Stimulated activated CD4-positive, alpha-beta T cell treated with anti-CD3 and anti-CD28 coated beads, Interleukin-2, amount 100 ng/mL, for 48 hours (primary cell): ENCODE data around the gene CLMP.
"Not testable (repeated sequence)": the region's sequence is repeated elsewhere in the genome, so short reads cannot be mapped to it uniquely, and the experiment has no call there.

Experiments
- DNase-seq, 2 donors: peaks; one replicate each; pipeline ENCODE4 v3.0.0-alpha.2; 2020

CLMP gene

DNA sequence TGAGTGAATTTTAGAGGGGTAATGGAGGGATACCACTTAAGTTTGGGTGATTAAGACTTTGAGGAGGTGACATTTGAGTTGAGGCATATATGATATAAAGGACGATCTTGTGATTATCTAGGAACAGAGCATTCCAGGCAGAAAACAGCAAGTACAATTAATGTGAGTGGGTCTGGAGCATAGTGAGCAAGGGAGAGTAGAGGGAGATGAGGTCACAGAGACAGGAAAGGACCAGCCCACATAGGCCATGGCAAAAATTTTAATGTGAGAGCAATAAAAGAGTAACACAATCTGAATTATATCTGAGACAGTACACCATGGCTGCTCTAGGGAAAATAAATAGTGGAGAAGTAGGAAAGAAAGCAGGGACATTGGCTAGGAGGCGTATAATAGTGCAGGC, 118.6 kb downstream of the CLMP start:
- no peak for DNase-seq

DNA sequence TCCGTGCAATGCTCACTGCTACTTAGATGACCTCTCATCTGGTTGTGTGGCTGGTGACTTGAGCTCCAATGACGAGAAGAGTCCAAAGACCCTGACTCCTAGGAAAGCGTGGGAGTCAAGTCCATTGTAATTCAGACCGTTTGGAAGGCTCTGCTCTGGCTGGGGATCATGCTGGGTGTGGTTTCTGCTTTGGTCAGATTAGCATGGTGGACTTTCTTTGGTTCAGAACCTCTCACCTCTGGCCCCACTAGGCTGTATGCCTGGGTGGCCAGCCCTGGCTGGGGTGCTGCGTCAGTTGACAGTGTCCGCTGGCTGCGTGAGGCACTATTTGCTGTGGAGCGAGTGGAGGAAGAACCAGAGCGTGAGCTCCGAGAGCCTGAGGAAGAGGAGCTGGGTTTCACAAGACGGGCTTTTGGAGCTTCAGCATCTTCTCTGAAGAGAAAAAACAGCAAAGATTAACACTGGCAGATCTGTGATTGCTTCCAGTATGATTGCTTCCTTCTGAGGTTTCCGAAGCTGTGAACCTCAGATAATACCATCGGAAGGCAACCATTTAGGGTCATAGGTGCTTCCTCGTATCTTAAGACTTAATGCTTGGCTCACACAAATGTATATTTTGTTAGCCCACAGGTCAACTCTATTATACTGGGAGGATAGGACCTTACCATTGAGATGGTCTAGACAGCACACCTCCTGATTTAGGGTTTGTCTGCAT, 121.5 kb downstream of the CLMP start:
- DNase-seq = no peak

DNA sequence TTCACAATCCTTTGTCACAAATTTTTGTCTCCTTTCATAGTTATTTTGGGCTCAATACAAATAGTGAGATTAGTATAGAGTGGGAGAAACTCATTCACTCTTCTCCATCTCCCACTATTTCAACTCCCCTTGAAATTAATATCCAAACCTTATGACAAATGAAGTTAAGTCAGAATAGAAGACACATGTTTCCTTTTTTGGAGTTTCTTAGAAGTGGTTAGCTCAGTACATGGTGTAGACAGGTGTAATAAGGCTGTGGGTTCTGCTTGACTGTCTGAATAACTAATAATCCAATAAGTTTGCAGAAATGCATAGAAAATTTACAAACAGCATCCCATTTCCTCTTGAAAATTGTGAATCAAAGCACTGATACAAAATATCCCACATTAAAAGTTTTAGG, 122.3 kb downstream of the CLMP start:
- no peak for DNase-seq

DNA sequence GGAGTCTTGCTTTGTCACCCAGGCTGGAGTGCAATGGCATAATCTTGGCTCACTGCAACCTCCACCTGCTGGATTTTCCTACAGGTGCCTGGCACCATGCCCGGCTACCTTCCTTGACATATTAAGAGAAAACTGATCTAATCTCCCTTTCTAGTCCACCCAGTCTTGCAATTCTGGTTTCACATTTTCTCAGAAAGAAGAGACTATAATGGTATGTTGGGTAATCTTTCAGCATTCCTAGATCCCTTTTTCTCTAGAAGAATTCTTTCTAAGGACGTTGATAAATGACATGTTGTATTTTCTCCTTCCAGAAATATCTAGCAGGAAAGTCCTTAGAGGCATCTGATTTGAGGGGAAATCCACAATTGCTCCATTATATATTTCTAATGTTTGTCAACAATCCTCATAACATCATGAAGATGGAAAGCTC, 122.7 kb downstream of the CLMP start:
- no peak for DNase-seq

DNA sequence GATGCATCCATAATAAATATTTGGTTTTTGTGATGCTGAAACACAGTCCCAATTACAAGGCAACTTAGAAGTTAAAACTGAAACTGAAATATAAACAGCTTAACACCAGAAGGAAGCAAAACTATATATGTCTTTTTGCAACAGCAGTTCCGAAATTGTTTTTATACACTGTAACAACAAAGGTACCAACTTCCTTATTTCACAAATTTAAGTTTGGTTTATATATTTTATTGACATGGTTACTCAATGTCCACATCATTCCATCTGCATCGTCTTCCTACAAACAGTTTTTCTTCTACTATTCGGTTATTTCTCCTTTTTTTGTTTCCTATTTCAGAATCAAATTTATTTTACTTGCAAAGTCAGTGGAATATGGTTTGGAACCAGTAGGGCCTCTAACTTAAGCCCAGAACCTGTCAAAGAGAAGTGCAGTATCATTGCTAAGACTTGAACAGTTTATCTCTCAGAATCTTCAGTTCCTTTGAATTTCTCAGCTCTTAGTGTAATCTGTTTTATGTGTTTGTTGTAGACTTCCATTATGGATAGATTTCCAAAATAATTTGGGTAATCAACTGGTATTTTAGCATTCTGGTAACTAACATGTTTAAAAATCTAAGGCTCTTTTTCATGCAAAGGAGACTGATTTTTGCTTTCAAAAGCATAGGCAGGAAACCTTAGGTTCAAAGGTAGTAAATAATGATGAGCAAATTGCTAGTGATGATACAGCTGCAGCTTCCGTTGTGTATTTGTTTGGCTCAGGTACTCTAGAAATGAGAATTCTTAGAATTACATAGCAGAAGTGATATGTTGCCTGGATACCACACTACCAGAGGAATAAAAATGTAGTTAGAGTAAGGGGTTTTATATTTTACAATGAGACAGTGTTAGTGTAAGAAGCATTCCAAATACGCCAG, 124.9 kb downstream of the CLMP start:
- no peak for DNase-seq

DNA sequence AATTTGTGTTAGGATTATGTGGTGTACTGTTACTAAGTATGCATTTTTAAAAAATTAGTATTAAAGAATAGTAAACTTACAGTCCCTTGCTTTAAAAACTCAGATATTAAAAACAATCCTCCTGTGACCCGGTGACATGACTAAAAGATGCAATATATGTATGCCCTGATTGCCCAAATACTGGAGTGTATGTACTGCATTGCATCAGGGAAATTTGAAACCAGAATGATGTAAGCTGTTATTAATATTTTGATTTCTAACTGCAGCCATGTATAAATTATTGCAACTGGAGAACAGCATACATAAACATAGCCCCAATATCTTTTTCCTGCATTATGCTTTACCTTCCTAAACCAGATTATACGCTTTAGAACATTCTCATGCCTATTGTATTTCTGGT, 129.4 kb downstream of the CLMP start:
- DNase-seq = no peak

DNA sequence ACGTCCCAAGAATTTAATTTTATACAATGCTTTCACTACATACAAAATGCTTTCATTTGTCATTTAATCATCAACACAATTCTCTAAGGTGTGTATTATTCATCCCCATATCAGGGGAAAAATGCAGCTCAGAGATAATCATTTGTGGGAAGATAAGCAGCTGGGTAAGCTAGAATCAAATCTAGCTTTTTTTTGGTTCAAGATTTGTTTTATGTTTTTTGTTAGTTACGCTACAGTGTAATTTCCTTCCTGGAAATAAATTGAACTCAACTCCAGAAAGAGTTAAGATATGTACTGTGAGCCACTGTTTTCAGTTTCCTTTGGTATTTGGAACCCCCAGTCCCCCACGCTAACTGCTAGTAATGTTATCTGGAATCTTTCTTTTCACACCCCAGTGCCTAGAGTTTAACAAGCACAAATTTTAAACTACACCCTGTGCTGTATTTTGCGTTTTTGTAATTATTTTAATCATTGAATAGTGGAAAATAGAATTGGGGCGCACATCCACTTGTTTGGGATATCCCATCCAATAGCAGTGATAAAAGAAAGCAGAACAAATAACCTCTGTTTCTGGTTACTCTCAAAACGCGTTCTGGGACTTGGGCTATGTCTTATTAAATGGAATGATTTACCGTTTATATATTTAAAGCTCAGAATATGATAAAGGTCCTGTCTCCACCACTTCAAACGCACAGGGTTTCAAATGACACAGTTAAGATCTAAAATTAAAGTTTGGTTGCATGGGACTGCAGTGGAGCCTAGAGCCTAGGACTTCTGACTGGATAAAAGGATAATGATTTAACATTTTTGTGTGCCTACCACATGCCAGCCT, 131.0 kb downstream of the CLMP start:
- DNase-seq = no peak

DNA sequence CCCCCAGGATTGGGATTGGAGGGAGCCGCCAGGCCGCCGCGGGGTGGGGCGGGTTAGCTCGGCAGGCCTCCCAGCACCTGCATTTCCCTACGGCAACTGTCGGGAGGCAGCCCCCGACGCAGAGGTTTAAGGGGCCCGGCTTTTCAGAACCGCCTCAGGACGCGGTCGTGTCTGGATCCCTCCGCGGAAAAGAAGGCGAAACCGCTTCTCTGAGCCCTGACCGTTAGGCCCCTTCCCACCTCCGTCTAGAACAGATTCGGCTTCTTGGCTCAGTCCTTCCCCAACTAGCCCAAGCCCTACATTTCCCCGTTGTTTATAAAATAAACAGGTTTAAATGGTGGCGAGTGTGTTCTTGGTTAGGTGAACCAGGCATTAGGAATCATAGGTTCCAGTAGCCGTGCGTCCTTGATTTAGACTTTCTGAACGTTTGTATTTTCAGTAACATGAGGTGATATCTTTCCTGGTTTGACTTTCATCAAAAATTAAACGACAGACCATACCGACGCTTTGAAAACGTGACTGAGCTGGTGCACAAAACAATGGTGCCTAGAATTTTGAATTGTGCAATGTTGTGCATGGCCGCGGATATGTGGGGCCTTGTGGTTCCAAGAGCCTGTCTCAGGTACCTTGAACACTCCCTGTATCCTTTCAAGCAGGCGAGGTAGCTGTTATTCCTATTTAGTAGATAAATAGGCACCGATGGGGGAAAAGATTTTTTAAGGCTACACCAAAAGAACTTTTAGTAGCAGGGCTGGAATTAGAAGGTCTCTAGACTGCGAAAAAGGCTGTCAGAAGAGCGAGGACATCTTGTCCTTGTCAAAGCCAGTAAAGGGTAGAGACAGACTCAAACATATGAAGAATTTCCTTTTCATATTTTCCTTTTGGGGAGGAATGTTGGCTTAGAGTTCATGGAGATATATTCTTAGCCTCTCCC, 131.9 kb downstream of the CLMP start:
- DNase-seq = peak in 1 of 2 donors; percentile 16

DNA sequence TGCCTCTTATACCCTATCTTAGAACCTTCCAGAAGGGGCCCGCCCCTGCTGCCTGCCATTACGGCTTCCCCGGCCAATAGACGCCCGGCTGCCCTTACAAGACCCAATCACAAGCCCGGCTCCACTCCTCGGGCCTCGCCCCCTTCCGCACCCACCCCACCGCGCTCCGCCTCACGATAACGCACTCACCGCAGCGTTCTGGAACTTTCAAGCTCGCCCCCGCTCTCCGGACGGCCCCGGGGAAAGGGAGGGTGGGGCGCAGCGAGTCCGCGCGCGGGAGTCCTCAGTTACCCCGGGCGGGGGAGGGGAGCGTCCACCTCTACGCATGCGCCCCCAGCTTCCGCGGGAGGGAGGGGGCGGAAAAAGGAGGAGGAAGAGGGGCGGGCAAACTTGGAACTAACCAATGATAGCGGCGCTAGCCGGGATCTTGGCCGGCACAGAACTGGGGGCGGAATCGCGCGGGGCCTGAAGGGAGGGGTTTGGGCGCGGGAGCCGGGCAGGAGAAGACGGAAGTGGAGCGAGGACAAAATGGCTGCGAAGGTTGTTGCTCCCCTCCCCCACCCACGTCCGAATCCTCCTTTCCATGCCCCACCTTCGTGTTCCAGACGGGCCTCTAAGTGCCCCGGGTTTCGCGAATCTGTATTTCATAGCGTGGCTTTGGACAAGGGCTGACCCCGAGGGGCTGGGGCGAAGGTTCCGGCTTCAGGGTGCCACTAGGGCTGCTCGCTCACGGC, 132.7 kb downstream of the CLMP start:
- DNase-seq = peak; percentile 99

DNA sequence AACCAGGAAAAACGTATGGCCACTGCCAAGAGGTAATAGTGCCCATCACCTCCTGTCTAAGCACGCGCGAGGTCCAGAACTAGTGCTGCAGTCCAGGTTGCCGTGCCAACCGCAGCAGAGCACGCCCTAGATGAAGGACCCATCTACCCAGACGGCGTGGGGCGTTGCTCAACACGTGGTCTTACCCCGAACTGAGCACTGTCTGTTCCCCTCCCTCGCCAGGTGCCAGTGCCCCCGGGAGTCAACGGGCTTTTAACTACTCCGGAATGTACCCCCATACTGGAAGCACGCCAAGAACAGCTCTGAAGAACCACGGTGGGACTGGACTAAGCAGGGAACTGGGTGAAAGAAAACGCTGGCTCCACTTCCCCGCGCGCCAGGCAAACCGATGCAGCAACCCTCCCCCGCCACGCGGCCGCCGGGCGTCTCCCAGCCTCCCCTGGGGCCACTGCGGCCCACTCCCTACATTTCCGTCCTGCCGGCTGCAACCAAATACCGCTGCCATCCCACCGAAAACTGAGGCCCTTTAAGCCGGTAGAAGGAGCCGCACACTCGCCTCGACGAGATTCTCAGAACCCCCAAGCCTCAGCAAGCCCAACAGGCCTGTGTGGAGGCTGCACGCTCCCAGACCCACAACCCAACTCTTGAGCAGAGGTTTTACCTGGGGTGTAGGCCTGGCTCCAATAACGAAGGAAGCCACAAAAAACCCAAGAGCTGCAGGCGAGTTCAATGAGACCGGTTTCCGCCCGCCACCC, 133.5 kb downstream of the CLMP start, which contains the start of gene HSPA8:
TSS of gene HSPA8 (minus strand) at position 734 of the 755 bp plus-strand sequence. CDS start 812 bp downstream, outside the sequence.
- DNase-seq = peak; percentile 57 to 58

DNA sequence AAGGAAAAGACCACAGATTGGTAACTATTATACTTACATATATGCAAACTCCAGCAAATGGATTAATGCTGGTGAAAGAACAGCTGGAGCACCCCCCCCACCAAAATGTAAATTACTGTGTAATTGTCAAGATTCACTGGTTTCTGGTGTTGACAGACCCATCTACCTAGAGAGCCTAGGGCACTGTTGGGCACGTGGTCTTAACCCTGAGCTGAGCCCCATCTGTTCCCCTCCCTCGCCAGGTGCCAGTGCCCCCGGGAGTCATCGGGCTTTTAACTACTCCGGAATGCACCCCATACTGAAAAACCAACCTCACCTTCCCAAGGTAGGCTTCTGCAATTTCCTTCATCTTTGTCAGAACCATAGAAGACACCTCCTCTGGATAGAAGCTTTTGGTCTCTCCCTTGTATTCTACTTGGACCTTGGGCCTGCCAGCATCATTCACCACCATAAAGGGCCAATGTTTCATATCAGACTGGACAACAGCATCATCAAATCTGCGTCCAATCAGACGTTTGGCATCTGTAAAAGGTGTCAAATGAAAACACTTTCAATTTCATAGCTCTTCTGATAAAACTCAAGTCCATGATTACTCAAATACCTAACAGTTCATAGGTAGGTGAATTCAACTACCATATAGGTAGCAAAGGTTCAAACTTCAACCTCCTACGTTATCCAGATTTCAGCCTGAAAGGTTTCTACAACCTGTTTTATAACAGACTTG, 134.6 kb downstream of the CLMP start:
- peak in 1 of 2 donors; percentile 20 for DNase-seq

DNA sequence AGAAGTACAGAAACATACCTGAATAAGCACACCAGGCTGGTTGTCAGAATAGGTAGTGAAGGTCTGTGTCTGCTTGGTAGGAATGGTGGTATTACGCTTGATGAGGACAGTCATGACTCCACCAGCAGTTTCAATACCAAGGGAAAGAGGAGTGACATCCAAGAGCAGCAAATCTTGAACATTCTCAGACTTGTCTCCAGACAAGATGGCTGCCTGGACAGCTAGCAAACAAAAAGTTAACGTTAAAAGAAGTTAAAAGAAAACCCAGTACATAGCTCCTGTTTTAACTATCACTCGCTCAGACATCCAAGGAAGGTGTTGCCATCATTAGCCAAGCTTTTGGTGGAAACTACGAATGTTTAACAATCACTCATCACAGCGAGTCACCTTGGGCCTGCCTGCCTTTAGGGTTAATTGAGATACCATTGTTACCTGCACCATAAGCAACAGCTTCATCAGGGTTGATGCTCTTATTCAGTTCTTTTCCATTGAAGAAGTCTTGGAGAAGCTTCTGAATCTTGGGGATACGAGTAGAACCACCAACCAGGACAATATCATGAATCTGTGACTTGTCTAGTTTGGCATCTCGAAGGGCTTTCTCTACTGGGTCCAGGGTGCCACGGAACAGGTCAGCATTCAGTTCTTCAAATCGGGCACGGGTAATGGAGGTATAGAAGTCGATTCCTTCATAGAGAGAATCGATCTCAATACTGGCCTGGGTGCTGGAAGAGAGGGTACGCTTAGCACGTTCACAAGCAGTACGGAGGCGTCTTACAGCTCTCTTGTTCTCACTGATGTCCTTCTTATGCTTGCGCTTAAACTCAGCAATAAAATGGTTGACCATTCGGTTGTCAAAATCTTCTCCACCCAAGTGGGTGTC, 135.8 kb downstream of the CLMP start:
- not testable (repeated sequence) for DNase-seq

DNA sequence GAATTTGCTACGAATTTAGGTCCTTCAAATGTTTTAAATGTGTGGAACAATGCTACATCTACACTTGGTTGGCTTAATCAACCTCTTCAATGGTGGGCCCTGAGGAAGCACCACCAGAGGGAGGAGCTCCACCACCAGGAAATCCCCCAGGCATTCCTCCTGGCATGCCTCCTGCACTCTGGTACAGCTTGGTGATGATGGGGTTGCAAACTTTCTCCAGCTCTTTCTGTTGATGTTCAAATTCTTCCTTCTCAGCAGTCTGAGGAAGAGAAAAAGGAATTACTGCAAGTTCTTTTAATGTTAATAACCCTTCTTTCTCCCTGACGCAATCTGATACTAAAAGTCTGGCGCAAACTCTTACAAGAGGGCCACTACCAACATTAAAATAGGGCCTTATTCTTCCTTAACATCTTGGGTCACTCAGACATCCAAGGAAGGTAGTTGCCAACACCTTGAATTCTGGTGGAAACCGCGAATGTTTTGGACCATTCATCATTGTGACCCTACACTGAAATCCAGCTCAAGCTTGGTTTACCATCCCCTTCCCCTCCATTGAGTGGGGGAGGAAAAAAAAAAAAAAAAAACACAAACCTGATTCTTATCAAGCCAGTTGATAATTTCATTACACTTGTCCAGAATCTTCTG, 137.3 kb downstream of the CLMP start:
- DNase-seq = no peak

DNA sequence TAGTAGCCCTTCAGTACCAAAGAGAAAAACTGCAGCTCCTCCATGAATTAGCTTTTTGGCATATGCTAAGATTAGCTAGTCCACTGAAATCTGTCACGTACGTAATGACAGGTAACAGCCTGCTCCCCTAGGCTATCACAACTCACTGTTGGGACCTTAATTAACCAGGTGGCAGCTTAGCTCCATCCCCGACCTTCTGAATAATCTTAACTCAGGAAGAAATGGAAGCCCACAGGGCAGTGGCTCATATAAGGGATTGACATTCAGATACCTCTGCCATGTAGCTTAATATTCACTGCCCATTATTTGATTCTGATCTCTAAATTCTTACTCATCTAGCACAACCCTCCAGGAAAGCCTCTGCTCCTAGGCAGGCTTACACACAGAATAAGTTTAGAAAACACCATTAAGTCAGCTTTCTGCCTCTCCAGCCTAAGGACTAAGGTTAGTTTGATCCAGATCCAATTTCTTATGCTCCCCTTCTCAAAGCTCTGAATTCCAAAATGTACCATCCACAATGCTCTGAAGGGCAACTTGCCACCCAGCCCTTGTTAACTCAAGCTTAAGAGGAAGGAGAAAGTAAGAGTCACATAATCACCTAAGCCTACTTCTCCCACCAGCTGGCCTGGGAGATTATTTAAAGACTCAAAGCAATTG, 138.1 kb downstream of the CLMP start:
- no peak for DNase-seq

DNA sequence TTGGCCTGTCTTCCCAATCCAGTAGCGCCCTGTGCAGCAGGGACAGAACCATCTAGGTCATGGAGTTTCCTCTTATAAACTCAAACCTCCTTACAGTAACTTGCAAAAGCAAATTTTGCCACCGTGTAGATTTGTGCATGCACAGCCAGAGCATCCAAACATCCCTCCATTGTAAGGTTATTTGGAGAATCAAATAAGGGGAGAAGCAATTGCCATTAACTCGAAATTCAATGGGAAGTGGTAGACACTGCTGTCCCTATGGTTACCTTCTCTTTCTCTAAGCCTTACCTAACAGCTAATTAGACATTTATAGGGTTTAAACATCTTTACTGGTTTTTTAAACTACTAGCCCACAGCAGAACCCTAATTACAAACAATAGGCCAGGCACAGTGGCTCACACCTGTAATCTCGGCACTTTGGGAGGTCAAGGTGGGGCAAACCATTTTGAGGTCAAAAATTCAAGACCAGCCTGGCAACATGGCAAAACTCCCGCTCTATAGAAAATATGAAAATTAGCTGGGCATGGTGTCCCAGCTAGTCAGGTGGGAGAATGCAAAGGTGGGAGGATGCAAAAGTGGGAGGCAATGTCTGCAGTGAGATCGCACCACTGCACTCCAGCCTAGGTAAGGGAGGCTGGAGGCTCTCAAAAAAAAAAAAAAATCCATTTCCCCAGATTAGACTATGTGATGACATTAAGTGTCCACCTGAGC, 139.7 kb downstream of the CLMP start:
- DNase-seq = no peak

DNA sequence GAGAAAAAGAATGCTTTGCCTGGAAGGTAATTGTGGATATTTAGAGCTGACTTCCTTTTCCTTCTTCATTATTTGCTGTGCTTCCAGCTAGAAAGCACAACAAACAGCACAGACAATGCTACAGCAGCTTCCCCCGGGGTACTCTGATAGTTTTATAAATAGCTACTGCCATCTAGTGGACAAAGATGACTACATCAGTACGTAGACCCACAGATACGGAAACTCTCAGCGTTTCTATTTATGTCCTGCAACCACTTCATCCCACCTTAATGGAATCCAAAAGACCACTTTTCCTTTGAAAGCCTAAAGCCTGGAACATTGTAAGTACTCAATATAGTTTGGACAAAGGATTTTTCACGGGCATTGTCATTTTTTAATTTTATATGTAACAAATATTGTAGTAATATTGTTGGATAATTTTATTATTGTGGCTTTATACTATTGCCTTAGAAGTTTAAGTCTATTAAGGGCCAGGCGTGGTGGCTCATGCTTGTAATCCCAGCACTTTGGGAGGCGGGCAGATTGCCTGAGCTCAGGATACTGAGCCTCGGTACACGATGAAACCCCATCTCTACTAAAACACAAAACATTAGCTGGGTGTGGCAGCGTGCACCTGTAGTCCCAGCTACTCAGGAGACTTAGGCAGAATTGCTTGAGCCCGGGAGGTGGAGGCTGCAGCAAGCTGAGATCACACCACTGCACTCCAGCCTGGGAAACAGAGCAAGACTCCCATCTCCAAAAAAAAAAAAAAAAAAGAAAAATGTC, 140.6 kb downstream of the CLMP start:
- DNase-seq = no peak
